SH-SY5Y (cell line): Measurements from ENCODE around the gene DEK.

Experiments
- GATA2 ChIP-seq: IDR thresholded peaks from 2 replicates; pipeline ENCODE4 v1.6.1; 2011; ENCODE audit warnings: mild to moderate bottlenecking, low read depth, low read length
- GATA3 ChIP-seq: IDR thresholded peaks from 2 replicates; pipeline ENCODE4 v1.6.1; 2011; ENCODE audit warnings: low read depth, mild to moderate bottlenecking, low read length, moderate library complexity

The DEK gene

DNA sequence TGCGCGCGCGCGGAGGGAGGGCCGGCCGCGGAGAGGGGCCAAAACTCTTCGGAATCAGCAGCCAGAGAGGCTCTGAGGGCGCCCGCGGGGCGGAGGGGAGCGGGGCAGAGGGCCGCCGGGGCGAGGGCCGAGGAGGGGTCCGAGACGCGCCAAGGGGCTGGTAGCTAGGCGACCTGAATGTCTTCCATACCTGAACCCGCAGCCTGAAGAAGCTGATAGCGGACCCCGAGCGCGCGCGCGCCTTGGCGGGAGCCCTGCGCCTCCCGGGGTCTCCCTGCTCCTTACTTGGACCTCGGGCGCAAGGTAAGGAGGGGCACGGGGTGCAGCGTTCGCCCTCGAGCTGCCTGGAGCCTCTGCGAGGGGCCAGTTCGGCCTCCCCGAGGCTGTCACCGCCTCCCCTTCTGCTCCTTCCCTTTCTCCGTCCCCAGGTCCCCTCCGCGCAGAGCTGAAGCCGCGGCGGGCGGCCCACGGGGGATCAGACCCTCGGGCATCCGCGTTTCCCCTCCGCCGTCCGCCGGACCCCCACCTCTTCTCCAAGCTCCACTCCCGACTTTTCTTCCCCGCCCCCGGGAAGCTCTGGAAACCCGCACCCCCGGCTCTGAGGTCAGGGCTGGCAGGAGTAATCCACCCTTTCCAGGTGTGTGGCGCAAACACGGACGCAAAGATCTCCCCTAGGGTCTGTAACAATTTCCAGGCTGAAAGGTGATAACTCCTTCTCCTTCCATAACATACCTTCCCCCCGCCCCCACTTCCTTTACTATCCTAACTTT lies 13.1 kb upstream of the DEK start:
- TF ChIP-seq GATA2 (no peak), GATA3 (no peak)

DNA sequence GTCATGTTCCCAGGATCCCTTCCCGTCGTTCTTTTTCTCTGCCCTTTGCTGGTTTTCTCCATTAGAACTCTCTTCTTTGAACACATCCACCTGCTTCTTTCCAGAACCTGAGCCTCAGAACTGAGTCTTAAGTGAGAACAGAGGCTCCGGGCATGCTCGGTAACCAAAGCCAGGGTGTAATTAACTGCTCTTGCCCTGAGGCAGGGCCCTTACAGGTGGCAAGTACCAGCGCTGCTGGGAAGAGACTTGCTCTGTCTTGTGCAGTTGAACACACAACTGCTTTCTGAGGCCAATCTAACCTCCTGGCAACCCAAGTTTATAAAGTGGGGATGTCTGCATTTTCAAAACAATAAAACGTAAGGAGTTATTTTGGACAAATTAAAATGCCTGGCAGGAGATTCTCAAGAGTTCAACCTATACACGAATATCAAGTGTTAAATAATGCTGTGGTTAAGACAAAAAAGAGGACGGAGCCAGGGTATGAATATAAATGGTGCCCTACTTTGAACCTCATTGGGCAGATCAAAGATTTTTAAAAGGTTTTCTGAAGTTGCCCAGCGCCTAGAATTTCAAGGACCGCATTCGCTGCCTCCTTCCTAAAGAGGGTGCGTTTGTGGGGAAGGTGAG lies 12.4 kb upstream of the DEK start:
- no peak for TF ChIP-seq GATA2

GRCh38 chr6:18270216-18270615 lies 5.9 kb upstream of the DEK start:
- TF ChIP-seq GATA2 (no peak), GATA3 (no peak)

DNA sequence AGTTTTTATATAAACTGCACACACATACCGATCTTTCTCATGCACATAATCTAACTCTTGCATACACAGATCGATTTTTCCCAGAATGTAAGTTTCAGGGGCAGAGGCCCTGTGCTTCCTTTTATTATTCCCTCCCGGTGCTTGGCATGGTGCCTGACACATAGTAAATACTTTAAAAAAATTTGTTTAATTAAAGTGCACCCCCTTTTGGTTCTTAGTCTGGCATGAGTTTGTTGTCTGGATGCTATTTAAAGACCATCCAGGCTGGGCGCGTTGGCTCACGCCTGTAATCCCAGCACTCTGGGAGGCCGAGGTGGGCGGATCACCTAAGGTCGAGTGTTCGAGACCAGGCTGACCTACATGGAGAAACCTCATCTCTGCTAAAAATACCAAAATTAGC lies 5.4 kb upstream of the DEK start:
- TF ChIP-seq GATA2 (no peak), GATA3 (no peak)

GRCh38 chr6:18269253-18269652 lies 4.9 kb upstream of the DEK start:
- no peak for TF ChIP-seq GATA3
- TF ChIP-seq GATA2: no peak

DNA sequence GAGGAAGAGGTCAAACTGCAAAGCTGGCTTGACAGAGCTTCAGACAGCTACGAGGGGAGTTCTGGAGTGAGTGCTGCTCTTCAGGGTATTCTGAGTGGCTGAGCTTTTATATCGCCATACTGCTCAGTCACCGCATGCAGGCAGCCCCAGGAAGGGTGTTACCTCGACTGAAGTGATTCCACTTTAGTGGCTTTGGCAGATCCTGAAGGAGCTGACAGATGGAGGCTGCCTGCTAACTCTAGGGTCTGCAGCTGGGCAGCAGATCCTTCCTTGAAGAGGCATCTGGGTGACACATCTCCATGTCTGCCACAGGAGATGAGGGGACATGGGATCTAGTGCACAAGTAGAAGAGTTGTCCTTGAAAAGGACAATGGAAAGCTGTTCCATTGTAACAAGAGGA lies 3.7 kb upstream of the DEK start:
- no peak for TF ChIP-seq GATA3
- TF ChIP-seq GATA2: no peak

- TF ChIP-seq GATA2: no peak
- no peak for TF ChIP-seq GATA3
These were observed 2.2 kb upstream of the DEK start for GRCh38 chr6:18266523-18266912.

GRCh38 chr6:18265787-18266522 lies 1.6 kb upstream of the DEK start:
- TF ChIP-seq GATA3 (no peak), GATA2 (no peak)

GRCh38 chr6:18264923-18265377 lies 620 bp upstream of the DEK start:
- TF ChIP-seq GATA2 (peak; percentile 30; the same call in 1 of the 2 replicates), GATA3 (no peak)

DNA sequence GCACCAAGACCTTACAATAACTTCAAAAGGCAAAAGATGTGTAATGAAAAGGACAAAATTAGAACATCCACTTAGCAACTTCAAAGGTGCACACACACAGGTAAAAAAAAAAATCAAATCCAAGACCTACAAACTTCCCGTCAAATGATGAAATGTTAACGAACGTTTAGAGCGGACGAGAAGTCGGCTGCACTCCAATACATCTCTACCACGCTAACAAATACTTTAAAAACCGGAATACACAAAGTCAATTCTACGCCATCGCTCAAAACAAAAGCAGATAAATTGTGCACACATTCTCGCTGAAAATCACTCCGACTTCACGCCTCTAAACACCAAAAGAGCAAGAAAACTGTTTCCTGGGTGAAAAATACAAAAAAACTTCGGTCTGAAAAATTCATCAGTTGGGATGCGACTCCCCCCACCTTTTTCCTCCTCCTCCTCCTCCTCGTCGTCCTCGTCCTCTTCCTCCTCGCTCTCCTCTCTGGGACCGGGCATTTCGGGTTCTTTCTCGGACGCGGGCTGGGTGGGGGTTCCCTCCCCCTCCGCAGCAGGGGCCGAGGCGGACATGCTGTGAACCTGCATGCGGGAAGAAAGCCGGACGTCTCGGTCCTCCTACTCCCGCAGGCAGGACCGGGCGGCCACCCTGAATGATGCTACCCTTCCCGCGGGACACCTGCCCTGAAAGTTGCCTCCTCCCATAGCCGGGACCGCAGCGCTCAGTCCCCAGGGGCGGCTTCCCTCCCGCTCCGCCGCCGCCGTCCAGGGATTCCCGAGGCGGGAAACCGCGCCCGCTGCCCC lies 712 bp downstream of the DEK start:
- TF ChIP-seq GATA3: no peak
- no peak for TF ChIP-seq GATA2

GRCh38 chr6:18262702-18263417 lies 1.5 kb downstream of the DEK start:
- TF ChIP-seq GATA2: no peak
- no peak for TF ChIP-seq GATA3

- TF ChIP-seq GATA2 (no peak), GATA3 (no peak)
These were observed 2.5 kb downstream of the DEK start for GRCh38 chr6:18261877-18262276.

- no peak for TF ChIP-seq GATA2
- TF ChIP-seq GATA3: no peak
These were observed 3.8 kb downstream of the DEK start for GRCh38 chr6:18260448-18261106.
